Cardiac muscle cell (in vitro differentiated cells and primary cell): ENCODE measurements around the gene EEF1A2. TPM values are rescaled to one million over a fixed set of nuclear protein-coding genes. Genes with fewer than 3 reads are reported as not detected.

ENCODE experiments used
- DNase-seq, 2 donors: peaks; one replicate each; pipeline versions ENCODE4 v3.0.0 to v3.0.0-alpha.2; 2010 to 2017; ENCODE audit warnings: low read depth in 1 of 2, low spot score in 1 of 2
- H3K27ac ChIP-seq: fragments of 200-600 bp; sonication (generic); 2 replicates; pipeline ENCODE4 v1.5.1; 2016
- H3K27me3 ChIP-seq: fragments of 200-600 bp; sonication (generic); 2 replicates; pipeline ENCODE4 v1.6.0; 2016; ENCODE audit warnings: control low read depth
- H3K36me3 ChIP-seq: fragments of 200-600 bp; sonication (generic); 2 replicates; pipeline ENCODE4 v1.5.1; 2016; ENCODE audit warnings: control low read depth
- H3K4me1 ChIP-seq: fragments of 200-600 bp; sonication (generic); 2 replicates; pipeline ENCODE4 v1.8.1; 2017; ENCODE audit warnings: low read depth, mild to moderate bottlenecking, mixed run types
- H3K4me3 ChIP-seq: fragments of 200-600 bp; sonication (generic); 2 replicates; pipeline ENCODE4 v1.5.1; 2016; ENCODE audit warnings: mild to moderate bottlenecking
- H3K9me3 ChIP-seq: fragments of 200-600 bp; sonication (generic); 2 replicates; pipeline ENCODE4 v1.5.1; 2017; ENCODE audit warnings: low read depth, mild to moderate bottlenecking, control low read depth
- polyA plus RNA-seq: library from polyadenylated mRNA; unstranded; fragments of >200 nt; fragmentation: Nextera tagmentation; extraction: Ambion mirVana; gene quantifications from 2 replicates; pipeline ENCODE4 v1.2.1, GENCODE V29; 2016
- total RNA-seq: library from RNA; depleted of rRNA; stranded (reverse); fragments of >200 nt; gene quantifications from 2 replicates; pipeline ENCODE4 v1.2.3, GENCODE V29; 2016
- TF ChIP-seq, protein P1 (sequence below): IDR thresholded peaks from 2 replicates; pipeline ENCODE4 v1.5.1; 2012; ENCODE audit warnings: low read depth, mild to moderate bottlenecking, low read length

EEF1A2 gene
- total and polyA plus RNA-seq, 2 experiments from 2014 or later, result 309 to 1,016 TPM

- no peaks in the 10 kb centered on the region for H3K27me3 ChIP-seq
- no peak overlapping the region for H3K27ac ChIP-seq
- no peaks in the 10 kb centered on the region for H3K4me1 ChIP-seq
- DNase-seq, result no peak
- no peak overlapping the region for H3K4me3 ChIP-seq
- H3K36me3 ChIP-seq, result no peaks in the 10 kb centered on the region
- TF ChIP-seq, protein P1, sequence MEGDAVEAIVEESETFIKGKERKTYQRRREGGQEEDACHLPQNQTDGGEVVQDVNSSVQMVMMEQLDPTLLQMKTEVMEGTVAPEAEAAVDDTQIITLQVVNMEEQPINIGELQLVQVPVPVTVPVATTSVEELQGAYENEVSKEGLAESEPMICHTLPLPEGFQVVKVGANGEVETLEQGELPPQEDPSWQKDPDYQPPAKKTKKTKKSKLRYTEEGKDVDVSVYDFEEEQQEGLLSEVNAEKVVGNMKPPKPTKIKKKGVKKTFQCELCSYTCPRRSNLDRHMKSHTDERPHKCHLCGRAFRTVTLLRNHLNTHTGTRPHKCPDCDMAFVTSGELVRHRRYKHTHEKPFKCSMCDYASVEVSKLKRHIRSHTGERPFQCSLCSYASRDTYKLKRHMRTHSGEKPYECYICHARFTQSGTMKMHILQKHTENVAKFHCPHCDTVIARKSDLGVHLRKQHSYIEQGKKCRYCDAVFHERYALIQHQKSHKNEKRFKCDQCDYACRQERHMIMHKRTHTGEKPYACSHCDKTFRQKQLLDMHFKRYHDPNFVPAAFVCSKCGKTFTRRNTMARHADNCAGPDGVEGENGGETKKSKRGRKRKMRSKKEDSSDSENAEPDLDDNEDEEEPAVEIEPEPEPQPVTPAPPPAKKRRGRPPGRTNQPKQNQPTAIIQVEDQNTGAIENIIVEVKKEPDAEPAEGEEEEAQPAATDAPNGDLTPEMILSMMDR, result no peak
- no peaks in the 10 kb centered on the region for H3K9me3 ChIP-seq
These were observed 53.7 kb downstream of the EEF1A2 start for GRCh38 chr20:63445075-63445734.

DNA sequence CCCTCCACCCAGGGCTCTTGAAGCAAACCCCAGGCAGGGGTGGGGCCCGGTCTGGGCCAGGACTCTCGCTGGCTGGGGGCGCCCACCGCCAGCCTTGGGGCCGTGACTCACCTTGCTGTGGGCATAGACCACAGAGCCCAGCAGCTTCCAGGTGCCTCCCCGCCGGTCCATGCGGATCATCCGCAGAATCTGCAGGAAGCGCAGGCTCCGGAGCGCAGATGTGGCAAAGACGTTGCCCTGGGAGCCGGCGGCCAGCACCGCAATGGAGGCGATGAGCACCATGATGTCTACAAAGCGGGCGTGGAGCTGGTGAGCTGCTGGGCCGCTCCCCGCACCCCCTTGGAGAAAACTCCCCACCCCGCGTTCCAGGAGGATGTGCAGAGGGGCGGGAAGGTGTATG, 54.3 kb downstream of the EEF1A2 start:
- TF ChIP-seq, protein P1, result no peak

GRCh38 chr20:63443606-63444395, 55.1 kb downstream of the EEF1A2 start:
- Histone ChIP-seq H3K36me3 (no peaks in the 10 kb centered on the region), H3K9me3 (no peaks in the 10 kb centered on the region), H3K27me3 (no peaks in the 10 kb centered on the region), H3K4me3 (no peak overlapping the region), H3K27ac (no peak overlapping the region), H3K4me1 (no peaks in the 10 kb centered on the region)
- TF ChIP-seq, protein P1, result no peak
- DNase-seq, result no peak

More for the DNA sequence above, 54.3 kb downstream of the EEF1A2 start:
- Histone ChIP-seq H3K4me1 (no peaks in the 10 kb centered on the region), H3K4me3 (no peak overlapping the region), H3K36me3 (no peaks in the 10 kb centered on the region), H3K27ac (no peak overlapping the region), H3K9me3 (no peaks in the 10 kb centered on the region), H3K27me3 (no peaks in the 10 kb centered on the region)
- no peak for DNase-seq

GRCh38 chr20:63442100-63442493, 56.8 kb downstream of the EEF1A2 start:
- H3K9me3 ChIP-seq, result no peaks in the 10 kb centered on the region
- TF ChIP-seq, protein P1, result peak; percentile 47
- H3K4me3 ChIP-seq, result no peak overlapping the region
- DNase-seq, result peak; percentile 49 to 71
- no peaks in the 10 kb centered on the region for H3K27me3 ChIP-seq
- H3K4me1 ChIP-seq, result no peaks in the 10 kb centered on the region
- H3K36me3 ChIP-seq, result no peaks in the 10 kb centered on the region
- no peak overlapping the region for H3K27ac ChIP-seq

DNA sequence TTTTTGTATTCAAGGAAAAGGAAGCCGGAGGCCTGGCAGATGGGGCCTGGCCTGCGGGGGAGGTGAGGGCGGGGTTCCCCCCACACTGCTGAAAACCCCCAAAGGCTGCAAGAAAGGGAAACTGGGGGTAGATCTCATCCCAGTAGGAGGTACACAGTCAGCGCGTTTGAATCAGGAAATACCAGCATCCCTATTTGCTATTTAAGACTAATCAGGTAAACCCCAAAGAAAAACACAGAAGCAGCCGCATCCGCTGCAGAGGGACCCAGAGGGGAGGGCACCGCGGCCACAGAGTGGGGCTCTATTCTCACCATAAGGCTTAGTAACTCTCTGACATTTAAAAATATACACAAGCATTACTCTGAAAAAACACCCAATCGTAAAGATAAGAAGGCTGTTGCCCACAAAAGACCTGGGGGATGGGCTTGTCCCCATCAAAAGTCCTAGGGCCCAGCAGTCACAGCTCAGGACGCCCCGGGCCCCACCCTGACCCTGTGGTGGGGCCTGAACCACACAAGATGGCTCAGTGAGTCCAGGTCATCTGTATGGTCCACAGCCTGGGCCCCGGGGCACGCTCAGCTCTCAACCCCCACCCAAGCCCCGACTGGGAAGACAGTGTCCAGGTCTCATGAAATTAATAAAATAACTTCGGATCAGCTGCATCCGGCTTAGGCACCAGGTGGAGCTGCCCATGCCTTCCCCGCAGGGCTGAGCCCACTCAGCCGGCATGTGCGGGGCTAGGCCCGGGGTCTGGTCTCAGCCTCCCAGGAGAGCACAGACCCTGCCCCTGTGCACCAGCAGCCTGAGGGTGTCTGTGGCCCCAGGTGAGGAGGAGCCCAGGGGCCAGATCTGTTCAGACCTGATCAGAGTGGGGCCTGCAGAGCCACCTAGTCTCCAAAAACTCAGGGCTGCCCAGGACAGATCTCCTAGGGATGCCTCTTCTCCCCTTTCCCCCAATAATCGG, 57.5 kb downstream of the EEF1A2 start:
- Histone ChIP-seq H3K9me3 (no peaks in the 10 kb centered on the region), H3K4me1 (no peaks in the 10 kb centered on the region), H3K27ac (no peak overlapping the region), H3K4me3 (no peak overlapping the region), H3K27me3 (no peaks in the 10 kb centered on the region), H3K36me3 (no peaks in the 10 kb centered on the region)
- no peak for DNase-seq
- TF ChIP-seq, protein P1, result no peak
